H1 (cell line): Measurements from ENCODE around the gene ARMH3. TPM values are rescaled to one million over a fixed set of nuclear protein-coding genes. Genes with fewer than 3 reads are reported as not detected.

Experiments used
- CTCF ChIA-PET: fragments of 300-600 bp; sonication (Branson Sonifier 250); formaldehyde crosslinking; loops from one replicate; lab custom pipeline; 2021; ENCODE audit not compliant: partially characterized antibody; lab: Charles Lee
- POLR2A ChIA-PET: fragments of 300-600 bp; sonication (Branson Sonifier 250); formaldehyde crosslinking; loops from one replicate; lab custom pipeline; 2021; ENCODE audit warnings: inconsistent platforms; ENCODE audit not compliant: partially characterized antibody; lab: Charles Lee
- DNase-seq, 2 experiments: peaks; one replicate each; pipeline versions ENCODE4 v3.0.0 to v3.0.0-alpha.2; 2010 to 2022; ENCODE audit warnings: low spot score in 2 of 2, low read depth in 1 of 2, mixed read lengths in 1 of 2
- FAIRE-seq: peaks from 2 replicates; lab custom pipeline; 2011; peaks lifted over from hg19 to GRCh38; lab: Jason Lieb, UNC
- H2AFZ ChIP-seq: 2 replicates; pipeline ENCODE4 v1.8.1; 2012; ENCODE audit warnings: low read length, inconsistent platforms
- H2AK5ac ChIP-seq: 2 replicates; pipeline ENCODE4 v1.6.1; 2013; ENCODE audit warnings: low read depth, low read length
- H2BK120ac ChIP-seq: replicated peaks from 2 replicates; pipeline ENCODE3; 2013; ENCODE audit warnings: low read depth, low read length, inconsistent platforms
- H2BK12ac ChIP-seq: 2 replicates; pipeline ENCODE4 v1.6.1; 2013; ENCODE audit warnings: low read depth, low read length
- H2BK15ac ChIP-seq: 2 replicates; pipeline ENCODE4 v1.6.1; 2013; ENCODE audit warnings: low read length
- H2BK20ac ChIP-seq: 2 replicates; pipeline ENCODE4 v1.6.1; 2013; ENCODE audit warnings: low read length
- H2BK5ac ChIP-seq: 2 replicates; pipeline ENCODE4 v1.6.1; 2013; ENCODE audit warnings: low read depth, low read length
- H3K14ac ChIP-seq: 2 replicates; pipeline ENCODE4 v1.6.1; 2013; ENCODE audit warnings: inconsistent platforms; ENCODE audit not compliant: insufficient read length
- H3K18ac ChIP-seq: 2 replicates; pipeline ENCODE4 v1.6.1; 2013; ENCODE audit warnings: low read length; ENCODE audit errors: extremely low read depth
- H3K23ac ChIP-seq: 2 replicates; pipeline ENCODE4 v1.6.1; 2013; ENCODE audit warnings: inconsistent platforms; ENCODE audit not compliant: insufficient read length
- H3K23me2 ChIP-seq: 2 replicates; pipeline ENCODE4 v1.6.1; 2013; ENCODE audit warnings: low read depth, low read length
- H3K27ac ChIP-seq: 2 replicates; pipeline ENCODE4 v1.6.1; 2011; ENCODE audit warnings: low read depth, low read length, inconsistent platforms
- H3K27me3 ChIP-seq, 4 experiments: replicated peaks in 1 of 4; 1 replicate in 1 of 4; 2 replicates in 3 of 4; pipeline versions ENCODE4 v1.6.1 to v1.8.1; 2011 to 2013; ENCODE audit warnings: low read length in 3 of 4, mild to moderate bottlenecking in 3 of 4, inconsistent platforms in 2 of 4, mixed read lengths in 2 of 4, moderate library complexity in 1 of 4; ENCODE audit not compliant: control insufficient read depth in 3 of 4, insufficient read depth in 3 of 4; ENCODE audit errors: extremely low read depth in 1 of 4
- H3K36me3 ChIP-seq, 4 experiments: 2 replicates each; pipeline versions ENCODE4 v1.6.1 to v1.8.1; 2011 to 2013; ENCODE audit warnings: mild to moderate bottlenecking in 4 of 4, low read length in 3 of 4, moderate library complexity in 2 of 4, control low read depth in 1 of 4, inconsistent platforms in 1 of 4; ENCODE audit not compliant: insufficient read depth in 4 of 4, control insufficient read depth in 2 of 4
- H3K4ac ChIP-seq: replicated peaks from 2 replicates; pipeline ENCODE3; 2013; ENCODE audit warnings: low read length, low read depth, mixed read lengths, inconsistent platforms; ENCODE audit not compliant: insufficient read length
- H3K4me1 ChIP-seq, 4 experiments: replicated peaks in 1 of 4; 1 replicate in 1 of 4; 2 replicates in 3 of 4; pipeline versions ENCODE4 v1.6.1 to v1.8.1; 2011 to 2013; ENCODE audit warnings: low read length in 3 of 4, inconsistent platforms in 2 of 4, mixed read lengths in 1 of 4; ENCODE audit not compliant: insufficient read depth in 4 of 4, control insufficient read depth in 3 of 4
- H3K4me2 ChIP-seq, 2 experiments: 2 replicates each; pipeline versions ENCODE4 v1.6.1 to v1.8.1; 2011 to 2013; ENCODE audit warnings: low read depth in 2 of 2, low read length in 2 of 2, control low read depth in 1 of 2, inconsistent platforms in 1 of 2, mild to moderate bottlenecking in 1 of 2; ENCODE audit not compliant: insufficient read depth in 1 of 2
- H3K4me3 ChIP-seq, 4 experiments: fragments of 200-600, 300-600 bp in 1 of 4; sonication (generic), shearing (Covaris generic), sonication (Bioruptor Twin) in 1 of 4; 2 replicates each; pipeline versions ENCODE4 v1.5.1 to v1.8.1; 2011 to 2016; ENCODE audit warnings: low read length in 4 of 4, low read depth in 3 of 4, control low read depth in 2 of 4, inconsistent platforms in 2 of 4, mild to moderate bottlenecking in 2 of 4, mixed read lengths in 1 of 4, moderate library complexity in 1 of 4; ENCODE audit not compliant: insufficient read depth in 2 of 4; ENCODE audit errors: extremely low read depth in 1 of 4
- H3K56ac ChIP-seq: replicated peaks from 2 replicates; pipeline ENCODE3; 2013; ENCODE audit warnings: low read depth, mild to moderate bottlenecking, mixed read lengths, low read length, inconsistent platforms; ENCODE audit not compliant: insufficient read length
- H3K79me1 ChIP-seq: 2 replicates; pipeline ENCODE4 v1.6.1; 2013; ENCODE audit warnings: low read depth, low read length, control low read depth
- H3K79me2 ChIP-seq, 2 experiments: 2 replicates each; pipeline versions ENCODE4 v1.6.1 to v1.8.1; 2012 to 2013; ENCODE audit warnings: low read length in 2 of 2, mild to moderate bottlenecking in 2 of 2, inconsistent platforms in 1 of 2; ENCODE audit not compliant: insufficient read depth in 2 of 2, control insufficient read depth in 1 of 2
- H3K9ac ChIP-seq, 4 experiments: replicated peaks in 1 of 4; 1 replicate in 1 of 4; 2 replicates in 3 of 4; pipeline versions ENCODE4 v1.6.1 to v1.8.1; 2011 to 2013; ENCODE audit warnings: low read depth in 3 of 4, low read length in 3 of 4, control low read depth in 2 of 4, mild to moderate bottlenecking in 2 of 4, moderate library complexity in 2 of 4, inconsistent platforms in 1 of 4; ENCODE audit errors: extremely low read depth in 1 of 4
- H3K9me3 ChIP-seq, 2 experiments: 2 replicates each; pipeline versions ENCODE4 v1.6.1 to v1.8.1; 2012 to 2013; ENCODE audit warnings: mild to moderate bottlenecking in 2 of 2, moderate library complexity in 2 of 2, control low read depth in 1 of 2, inconsistent platforms in 1 of 2, low read depth in 1 of 2, low read length in 1 of 2, mixed read lengths in 1 of 2; ENCODE audit not compliant: insufficient read depth in 2 of 2
- H4K20me1 ChIP-seq, 2 experiments: replicated peaks in 1 of 2; 2 replicates each; pipeline versions ENCODE3 to v1.8.1; 2011 to 2013; ENCODE audit warnings: inconsistent platforms in 2 of 2, low read length in 2 of 2, mild to moderate bottlenecking in 1 of 2; ENCODE audit not compliant: insufficient read depth in 2 of 2, control insufficient read depth in 1 of 2
- H4K5ac ChIP-seq: 2 replicates; pipeline ENCODE4 v1.6.1; 2013; ENCODE audit warnings: low read length, low read depth, mixed read lengths, inconsistent platforms; ENCODE audit not compliant: insufficient read length
- H4K8ac ChIP-seq: 2 replicates; pipeline ENCODE4 v1.8.0; 2013; ENCODE audit warnings: mild to moderate bottlenecking, moderate library complexity, low read length, inconsistent platforms; ENCODE audit not compliant: insufficient read depth; ENCODE audit errors: extremely low read depth
- H4K91ac ChIP-seq: replicated peaks from 2 replicates; pipeline ENCODE3; 2013; ENCODE audit warnings: low read length, mixed read lengths, inconsistent platforms; ENCODE audit not compliant: insufficient read length
- ATF3 ChIP-seq: IDR thresholded peaks from 2 replicates; pipeline ENCODE4 v1.6.1; 2011; ENCODE audit warnings: low read depth, mild to moderate bottlenecking, low read length; ENCODE audit not compliant: insufficient read depth
- GABPA ChIP-seq: IDR thresholded peaks from 2 replicates; pipeline ENCODE4 v1.6.1; 2011; ENCODE audit warnings: mild to moderate bottlenecking, low read length, moderate library complexity, borderline replicate concordance; ENCODE audit not compliant: insufficient read depth
- RAD21 ChIP-seq, 2 experiments: IDR thresholded peaks in 1 of 2; conservative IDR thresholded peaks in 1 of 2; 2 replicates each; pipeline ENCODE4 v1.6.1; 2011; ENCODE audit warnings: low read depth in 2 of 2, low read length in 2 of 2, improper control_type of control experiment in 1 of 2, inconsistent platforms in 1 of 2, mild to moderate bottlenecking in 1 of 2, moderate library complexity in 1 of 2
- polyA plus RNA-seq, 7 experiments: library from polyadenylated mRNA; depleted of rRNA in 3 of 7; stranded (reverse) in 5 of 7; unstranded in 2 of 7; fragments of >200 nt in 5 of 7; fragments of 200-250 nt in 2 of 7; gene quantifications; 1 replicate in 5 of 7; 2 replicates in 1 of 7; 4 replicates in 1 of 7; pipeline versions ENCODE4 v1.2.1 to v1.2.3, GENCODE V29; 2011 to 2013; ENCODE audit warnings: missing spikeins in 2 of 7, mixed read lengths in 2 of 7
- total RNA-seq: library from RNA; stranded (reverse); fragmentation: NEBNext Ultra II Directional; extraction: Animal tissue kit (Norgen Biotek cat#: 25700); gene quantifications from 2 replicates; pipeline ENCODE4 v1.2.1, GENCODE V29; 2021

Gene ARMH3
- total and polyA plus RNA-seq, 2 of the 8 experiments (the other 6 are each of a cell fraction or from before 2014, with no cell fraction given) = 11.6 to 18.3 TPM

- Histone ChIP-seq H3K4ac (no peak overlapping the region), H3K27me3 (peaks cover 0 to 3% (median 1%) of the 10 kb centered on the region in 4 experiments; a peak in 1 of 7 replicates), H3K4me2 (no peak overlapping the region), H3K79me1 (no peaks in the 10 kb centered on the region), H3K9me3 (no peaks in the 10 kb centered on the region), H3K27ac (no peak overlapping the region), H2BK15ac (no peak overlapping the region), H3K18ac (no peak overlapping the region), H3K14ac (no peak overlapping the region), H2AFZ (no peak overlapping the region), H2BK5ac (no peak overlapping the region), H4K20me1 (no peaks in the 10 kb centered on the region), H2AK5ac (no peak overlapping the region), H2BK120ac (no peak overlapping the region), H3K36me3 (no peaks in the 10 kb centered on the region), H3K4me3 (no peak overlapping the region), H3K4me1 (no peaks in the 10 kb centered on the region), H4K91ac (no peak overlapping the region), H2BK20ac (no peak overlapping the region), H3K23ac (no peak overlapping the region), H3K23me2 (peaks cover 4% of the 10 kb centered on the region; the same call in 1 of the 2 replicates), H2BK12ac (no peak overlapping the region), H3K79me2 (0 out of 4 replicates have a peak, but pooled peaks cover 0 to 3% of the 10 kb centered on the region in 2 experiments), H4K8ac (no peak overlapping the region), H3K9ac (no peak overlapping the region), H3K56ac (no peak overlapping the region), H4K5ac (no peak overlapping the region)
- no peak for TF ChIP-seq GABPA
- TF ChIP-seq RAD21 (IDR thresholded peaks at IDR 0.05 in 1 of 2, conservative IDR thresholded peaks at IDR 0.05 in 1 of 2; ENCODE audit: low read depth in 2 of 2, low read length in 2 of 2) = no peak
- no peak for TF ChIP-seq ATF3
- POLR2A ChIA-PET = no interaction called here
- DNase-seq (no peak), FAIRE-seq (no peak)
- CTCF ChIA-PET = interaction anchor here (1.2 to 8.8 kb wide), 6 partner anchors 8 to 220 kb away, joined by 3 to 76 read pairs (median 6); no protein-coding TSS in a partner anchor
Measured at GRCh38 chr10:102059987-102060386, 4.0 kb upstream of the ARMH3 start.
